GM18502 (cell line): ENCODE results near the gene DNAJB6.

Source experiments
- ATAC-seq: cut with Tn5 transposase; IDR thresholded peaks from one replicate; pipeline ENCODE4 v1.9.1; 2021; ENCODE audit warnings: mild to moderate bottlenecking; ENCODE audit not compliant: unreplicated experiment, poor library complexity

DNAJB6 gene

DNA sequence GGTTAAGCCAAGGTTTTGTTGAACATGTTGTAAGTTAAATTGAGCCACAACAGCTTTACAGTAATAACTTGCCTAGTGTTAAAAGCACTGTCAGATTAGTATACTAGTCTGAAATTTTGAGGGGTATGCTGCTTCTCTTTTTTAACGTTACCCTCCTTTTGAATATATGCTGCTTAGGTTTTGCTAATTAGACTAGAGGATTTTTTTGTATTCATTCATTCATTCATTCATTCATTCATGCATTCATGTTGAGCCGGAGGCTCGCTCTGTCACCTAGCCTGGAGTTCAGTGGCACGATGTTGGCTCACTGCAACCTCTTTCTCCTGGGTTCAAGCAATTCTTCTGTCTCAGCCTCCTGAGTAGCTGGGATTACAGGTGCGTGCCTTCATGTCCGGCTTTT lies 24.7 kb downstream of the DNAJB6 start:
- ATAC-seq: no peak

DNA sequence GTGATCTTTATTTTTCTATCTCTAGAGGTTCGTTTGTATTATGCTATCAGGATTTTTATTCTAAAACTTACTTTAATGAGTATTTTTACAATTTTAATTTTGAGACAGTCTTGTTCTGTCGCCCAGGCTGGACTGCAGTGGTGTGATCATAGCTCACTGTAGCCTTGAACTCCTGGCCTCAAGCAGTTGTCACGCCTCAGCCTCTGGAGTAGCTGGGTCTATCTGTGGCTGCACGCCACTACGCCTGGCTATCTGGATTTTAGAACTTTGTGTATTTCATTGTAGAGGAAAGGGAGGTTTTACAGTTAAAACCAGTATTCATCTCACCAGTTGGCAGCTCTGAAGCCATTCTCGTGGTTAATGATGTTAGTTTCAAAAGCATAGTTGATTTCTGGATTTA lies 25.9 kb downstream of the DNAJB6 start:
- no peak for ATAC-seq

DNA sequence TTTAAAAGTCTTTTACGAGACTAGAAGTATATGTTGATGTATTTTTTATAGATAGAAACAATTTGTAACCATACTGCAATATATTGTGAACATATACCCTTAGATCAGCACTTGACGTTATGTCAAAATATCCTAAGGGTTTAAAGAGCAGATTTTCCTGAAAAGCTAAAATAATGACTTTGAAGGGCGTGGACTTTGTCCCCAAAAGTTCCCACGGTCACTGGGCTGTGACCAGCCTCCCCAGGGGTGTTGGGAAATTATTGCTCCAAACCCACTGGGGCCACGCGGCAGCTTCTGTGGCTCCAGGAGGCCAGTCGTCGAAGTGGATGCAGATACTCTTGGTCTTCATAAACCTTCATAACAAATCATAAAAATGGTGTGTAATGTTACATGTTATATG lies 29.9 kb downstream of the DNAJB6 start:
- no peak for ATAC-seq

DNA sequence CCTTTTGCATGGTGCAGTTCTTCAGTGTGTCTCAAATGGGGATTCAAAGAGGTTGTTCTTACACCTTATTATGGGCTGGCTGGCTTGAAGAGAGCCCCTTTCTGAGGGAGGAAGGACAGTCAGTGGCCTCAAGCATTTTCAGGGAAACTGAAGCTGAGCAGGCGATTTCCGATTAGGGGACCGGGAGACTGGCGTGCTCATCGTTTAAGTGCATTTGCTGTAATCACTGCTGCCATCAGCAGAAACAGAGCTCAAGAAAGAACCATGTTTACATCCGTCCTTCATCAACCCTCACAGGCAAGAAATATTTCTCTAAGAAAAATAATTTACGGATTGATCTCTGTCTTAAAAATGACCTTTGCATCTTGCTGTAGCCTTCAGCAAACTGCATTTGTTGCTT lies 32.2 kb downstream of the DNAJB6 start:
- no peak for ATAC-seq

GRCh38 chr7:157370742-157371141 lies 33.9 kb downstream of the DNAJB6 start:
- no peak for ATAC-seq

DNA sequence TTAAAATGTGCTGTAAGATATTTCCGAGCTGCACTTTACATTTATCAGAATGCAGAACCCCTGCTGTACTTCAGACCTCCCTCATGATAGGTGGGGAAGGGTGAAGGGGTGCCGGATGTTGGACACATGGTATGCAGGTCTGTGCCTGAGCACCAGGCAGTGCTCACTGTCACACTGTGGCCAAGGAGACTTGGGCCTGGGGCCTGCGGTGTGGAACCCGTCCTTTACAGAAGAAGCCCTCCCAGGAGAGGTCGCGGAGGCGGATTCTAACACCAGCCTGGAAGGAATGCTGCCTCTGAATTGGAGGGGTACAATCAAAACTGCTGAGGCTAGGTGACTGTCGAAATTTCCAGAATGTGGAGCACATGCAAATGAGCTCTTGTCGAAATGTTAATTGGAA lies 34.5 kb downstream of the DNAJB6 start:
- no peak for ATAC-seq

- no peak for ATAC-seq
Measured at GRCh38 chr7:157372300-157373232, 35.8 kb downstream of the DNAJB6 start.

GRCh38 chr7:157373493-157373892 lies 36.7 kb downstream of the DNAJB6 start:
- no peak for ATAC-seq

GRCh38 chr7:157375410-157375809 lies 38.6 kb downstream of the DNAJB6 start:
- no peak for ATAC-seq

GRCh38 chr7:157377436-157378124 lies 40.8 kb downstream of the DNAJB6 start:
- no peak for ATAC-seq

GRCh38 chr7:157378390-157378789 lies 41.6 kb downstream of the DNAJB6 start:
- no peak for ATAC-seq

GRCh38 chr7:157379493-157379892 lies 42.7 kb downstream of the DNAJB6 start:
- no peak for ATAC-seq

GRCh38 chr7:157380416-157380815 lies 43.6 kb downstream of the DNAJB6 start:
- no peak for ATAC-seq

- no peak for ATAC-seq
Measured at GRCh38 chr7:157383868-157384267, 47.1 kb downstream of the DNAJB6 start.

- ATAC-seq: no peak
Measured at GRCh38 chr7:157384301-157384700, 47.5 kb downstream of the DNAJB6 start.

DNA sequence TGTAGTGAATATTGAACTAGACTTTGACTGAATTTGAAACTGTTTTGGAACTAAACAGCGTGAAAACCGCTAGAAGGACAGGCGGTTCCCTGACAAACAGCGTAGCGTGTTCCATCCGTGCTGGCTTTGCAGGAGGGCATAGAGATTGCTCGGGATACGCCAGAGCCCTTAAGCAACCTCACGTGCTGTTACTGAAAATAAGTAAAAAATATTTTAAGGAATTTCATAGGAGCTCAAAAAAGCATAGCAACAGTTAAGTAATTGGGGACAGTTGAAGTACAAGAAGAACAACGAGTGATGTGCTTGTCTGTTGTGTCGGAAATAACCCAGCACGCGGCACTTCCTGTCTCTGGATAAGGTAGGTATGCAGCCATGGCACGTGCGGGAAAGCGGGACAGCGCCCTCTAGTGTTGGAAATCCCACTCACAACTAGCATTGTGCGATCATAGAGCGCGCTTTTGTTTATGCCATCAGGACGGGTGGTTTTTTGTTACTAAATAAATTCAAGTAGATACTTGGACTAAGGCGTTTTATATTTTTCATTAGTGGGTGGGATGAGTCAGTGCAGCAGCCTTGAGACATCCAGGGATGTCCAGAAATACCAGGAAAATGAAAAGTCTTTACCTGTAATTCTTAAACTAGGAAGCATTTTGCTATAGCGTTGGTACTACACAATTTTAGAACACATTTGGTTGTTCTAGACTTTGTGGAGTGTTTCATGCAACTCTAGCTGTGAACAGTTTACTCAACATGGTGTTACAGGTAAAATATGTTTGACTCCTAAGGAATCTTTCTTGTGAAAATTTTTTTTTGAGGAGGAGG lies 50.4 kb downstream of the DNAJB6 start:
- peak; percentile 92 for ATAC-seq

GRCh38 chr7:157388301-157388700 lies 51.5 kb downstream of the DNAJB6 start:
- no peak for ATAC-seq

DNA sequence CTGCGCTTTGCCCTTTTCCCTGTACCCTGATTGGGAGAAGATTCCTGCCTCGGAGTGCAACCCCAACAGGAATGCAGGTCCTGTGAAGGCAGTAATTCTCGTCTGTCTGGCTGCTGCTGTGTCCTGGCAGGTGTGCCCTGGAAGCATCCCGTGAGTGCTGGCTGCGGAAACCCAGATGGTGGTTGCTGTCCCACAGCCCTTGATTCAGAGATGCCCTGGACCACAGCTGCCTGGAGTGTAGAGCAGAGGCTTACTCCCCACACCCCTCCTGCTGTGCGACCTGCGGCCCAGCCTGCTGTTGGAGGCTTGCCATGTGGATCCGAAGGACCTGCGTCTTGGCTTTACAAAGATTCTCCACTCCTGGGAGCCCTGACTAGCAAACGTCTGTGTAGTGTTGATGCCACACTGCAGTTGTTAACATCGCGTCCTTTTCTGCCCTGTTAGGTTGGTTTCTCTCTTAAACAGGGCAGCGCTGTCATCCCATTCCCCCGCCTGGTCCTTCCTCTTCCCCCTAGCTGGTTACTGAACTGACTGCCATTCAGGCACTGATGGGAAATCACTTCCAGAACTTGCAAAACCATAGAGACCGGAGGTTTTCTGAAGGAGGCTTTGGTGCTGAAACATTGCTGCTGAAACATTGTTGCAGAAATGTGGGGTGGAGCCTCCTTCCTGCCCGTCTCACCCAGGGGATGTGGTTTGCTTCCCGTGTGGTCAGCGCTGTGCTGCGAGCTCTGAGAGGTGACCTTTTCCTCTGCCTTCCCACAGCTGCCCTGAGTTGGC lies 53.3 kb downstream of the DNAJB6 start:
- ATAC-seq: no peak

DNA sequence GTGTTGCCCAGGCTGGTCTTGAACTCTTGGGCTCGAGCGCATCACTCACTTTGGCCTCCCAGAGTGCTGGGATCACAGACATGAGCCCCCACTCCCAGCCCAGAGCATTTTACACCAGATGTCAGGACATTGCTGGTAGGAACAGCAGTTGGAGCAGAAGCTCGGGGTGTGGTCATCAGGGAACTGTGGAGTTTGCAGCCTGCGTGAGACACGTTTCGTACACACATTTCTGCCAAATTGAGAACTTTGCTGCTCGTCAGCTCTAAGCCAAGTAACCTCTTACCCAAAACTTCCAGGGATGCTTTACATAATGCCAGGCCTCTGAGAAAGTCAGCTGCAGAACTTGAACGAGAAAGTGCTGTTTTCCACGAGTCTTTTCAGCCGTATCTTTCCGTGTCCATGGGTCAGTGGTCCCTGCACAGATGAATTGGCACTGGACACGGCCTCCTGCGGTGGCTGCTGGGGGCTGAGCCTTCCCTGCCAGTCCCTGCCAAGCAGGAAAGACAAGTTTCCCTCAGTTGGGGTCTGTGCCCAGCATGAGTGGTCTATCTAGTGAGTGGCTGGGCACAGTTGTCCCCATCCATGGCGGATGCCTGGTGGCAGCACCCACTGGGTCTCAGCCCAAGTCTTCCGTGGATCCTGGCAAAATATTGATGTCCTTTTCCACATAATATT lies 54.4 kb downstream of the DNAJB6 start:
- no peak for ATAC-seq
